ENCODE results near the gene PC.

- TF ChIP-seq CTCF (conservative IDR thresholded peaks at IDR 0.05; ENCODE audit: low read depth, low read length) (no peak), EZH2 (IDR thresholded peaks at IDR 0.05; ENCODE audit: low read length, unreplicated experiment) (no peak)
Observed at GRCh38 chr11:66841861-66842260, 116.3 kb downstream of the PC start.

Data from PC-3 (cell line).